T follicular helper cell (primary cell): ENCODE data around the gene MEIKIN.

Source experiments
- DNase-seq: peaks from one replicate; pipeline ENCODE4 v3.0.0-alpha.2; 2020; ENCODE audit warnings: low read depth
- total RNA-seq, 2 experiments: gene quantifications; one replicate each; lab custom pipeline; 2026; lab: John Stamatoyannopoulos, UW

MEIKIN gene, protein sequence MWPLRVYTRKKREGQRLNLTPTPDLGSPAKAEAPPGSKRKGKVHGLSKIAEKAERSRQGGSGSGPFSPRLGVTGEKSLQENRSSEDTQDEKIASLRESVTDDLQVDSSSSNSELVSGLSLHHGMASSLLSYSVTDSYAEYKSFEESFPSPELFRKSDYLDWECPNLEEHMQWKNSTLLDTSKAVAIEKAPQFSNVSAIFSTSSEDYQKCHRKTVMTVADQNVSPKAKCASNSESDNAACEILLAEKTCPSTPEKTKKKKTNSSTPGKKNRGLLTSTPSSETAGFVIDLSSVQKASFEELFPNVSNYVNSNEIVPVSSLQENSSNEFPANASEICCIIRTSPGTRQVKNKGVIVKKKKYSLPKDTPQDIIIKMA
- total RNA-seq = 0 to 0.06 reads per million in 2 experiments

DNA sequence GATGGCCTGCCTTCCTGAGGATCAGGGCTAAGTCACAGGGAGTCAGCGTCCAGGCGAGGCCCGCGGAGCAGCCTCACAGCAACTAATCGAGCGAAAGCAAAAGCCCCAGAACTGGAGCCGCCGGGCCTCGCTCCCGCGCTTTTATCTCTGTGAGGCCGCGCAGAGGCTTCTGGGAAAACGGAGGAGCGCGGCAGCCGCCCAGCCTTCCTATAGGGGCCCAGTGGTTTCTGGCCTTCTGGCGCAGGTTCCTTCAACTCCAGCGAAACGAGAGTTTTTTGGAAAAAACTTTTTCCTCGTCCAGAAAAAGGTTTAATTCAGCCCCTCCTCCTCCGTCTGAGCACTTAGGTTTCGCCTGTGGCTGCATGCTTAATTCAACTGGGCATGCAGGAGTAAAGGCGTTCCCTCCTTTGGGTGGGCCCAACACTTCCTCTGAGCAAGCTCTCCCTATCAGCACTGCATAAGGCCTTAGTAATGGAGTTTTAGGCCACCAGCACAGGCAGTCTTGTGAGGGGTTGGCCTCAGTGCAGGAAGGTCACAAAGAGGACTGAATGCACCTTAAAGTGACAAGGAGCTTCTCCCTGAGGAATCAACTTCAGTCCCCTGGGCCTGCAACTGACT, at the start of gene MEIKIN:
Gene MEIKIN (minus strand): TSS at position 113 of the 618 bp plus-strand sequence. CDS start 158 bp downstream, outside the sequence.
- DNase-seq = no peak

DNA sequence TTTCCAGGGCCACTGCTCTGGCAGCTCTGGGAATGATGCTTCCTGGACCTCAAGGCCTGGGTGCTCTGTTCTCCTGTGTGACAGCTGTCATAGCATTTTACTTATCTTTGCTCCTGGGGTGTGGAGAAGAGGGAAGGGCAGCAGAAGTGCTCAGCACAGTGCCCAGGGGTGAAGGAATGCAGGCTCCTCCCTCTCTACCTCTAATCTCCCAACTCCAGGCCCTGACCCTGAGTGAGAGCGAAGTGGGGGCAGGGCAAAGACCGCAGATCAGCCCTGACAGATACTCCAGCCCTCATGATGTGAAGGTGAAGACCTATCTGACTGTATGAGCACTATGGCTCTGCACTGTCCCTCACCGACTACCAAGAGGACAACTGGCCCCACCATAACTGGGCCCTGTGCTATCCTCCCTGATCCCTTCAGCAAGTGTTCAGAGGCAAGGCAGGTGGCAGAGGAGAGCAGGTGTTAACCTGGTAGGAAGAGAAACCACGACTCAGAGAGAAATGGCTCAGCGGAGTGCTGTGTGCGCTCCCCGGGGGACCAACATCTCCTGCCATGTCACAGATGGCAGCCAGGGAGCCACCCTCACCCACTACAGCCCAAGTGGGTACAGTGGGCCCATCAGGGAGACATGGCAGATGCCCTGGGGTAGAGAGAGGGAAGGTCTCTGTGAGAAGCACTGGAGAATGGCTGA, 49.2 kb upstream of the MEIKIN start:
- no peak for DNase-seq

DNA sequence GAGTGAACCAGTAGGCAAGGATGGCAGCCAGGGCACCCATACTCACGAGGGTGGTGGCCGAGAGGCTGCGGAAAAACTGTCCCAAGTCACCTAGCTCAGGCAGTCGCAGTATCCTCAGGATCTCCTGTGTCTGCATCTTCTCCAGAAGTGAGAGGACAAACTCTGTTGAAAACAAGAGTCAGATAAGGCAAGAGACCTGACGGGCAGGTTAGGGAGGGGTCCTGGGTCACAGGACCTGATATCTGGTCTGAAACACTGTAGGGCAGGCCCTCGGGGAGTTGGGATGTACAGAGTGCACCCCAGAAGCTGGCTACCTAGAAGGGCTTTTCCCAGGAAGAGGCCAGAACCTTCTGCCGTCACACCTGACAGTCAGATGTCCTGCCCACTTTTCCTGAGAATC, 48.6 kb upstream of the MEIKIN start:
- no peak for DNase-seq

DNA sequence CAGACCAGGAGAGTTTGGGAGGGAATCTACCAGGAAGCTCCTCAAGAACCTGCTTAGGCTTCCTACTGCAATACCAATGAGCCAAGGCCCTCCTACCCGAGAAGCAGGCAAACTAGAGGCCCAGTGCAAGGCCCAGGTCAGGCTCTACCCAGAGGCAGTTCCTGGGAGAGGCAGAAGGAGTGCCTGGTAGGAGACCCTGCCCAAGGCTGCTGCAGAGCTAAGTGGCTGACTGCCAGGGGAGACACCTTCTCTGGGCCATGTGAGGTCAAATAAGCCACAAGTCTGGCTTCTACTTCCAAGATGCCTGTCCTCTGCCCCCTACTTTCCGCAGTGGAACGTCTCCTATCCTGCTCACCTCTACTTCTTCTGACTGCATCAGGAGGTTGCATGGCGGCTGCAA, 48.2 kb upstream of the MEIKIN start:
- no peak for DNase-seq

DNA sequence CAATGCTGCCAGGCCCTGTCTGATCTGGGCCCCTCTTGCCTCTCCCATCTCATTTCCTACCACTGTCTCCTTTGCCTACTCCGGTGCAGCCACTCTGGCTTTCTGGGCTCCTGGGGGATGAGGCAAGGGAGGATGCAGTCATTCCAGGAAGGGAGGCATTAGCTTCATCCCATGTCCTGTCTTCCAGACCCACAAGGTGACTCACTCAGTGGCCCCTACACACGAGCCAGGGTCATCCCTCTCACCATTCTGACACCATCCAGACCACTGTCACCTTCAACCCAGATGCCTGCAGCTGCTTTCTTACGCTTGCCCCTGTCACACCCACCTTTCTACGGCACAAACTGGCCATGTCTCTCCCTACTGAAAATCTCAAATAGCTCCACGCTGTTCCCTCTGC, 46.9 kb upstream of the MEIKIN start:
- no peak for DNase-seq

DNA sequence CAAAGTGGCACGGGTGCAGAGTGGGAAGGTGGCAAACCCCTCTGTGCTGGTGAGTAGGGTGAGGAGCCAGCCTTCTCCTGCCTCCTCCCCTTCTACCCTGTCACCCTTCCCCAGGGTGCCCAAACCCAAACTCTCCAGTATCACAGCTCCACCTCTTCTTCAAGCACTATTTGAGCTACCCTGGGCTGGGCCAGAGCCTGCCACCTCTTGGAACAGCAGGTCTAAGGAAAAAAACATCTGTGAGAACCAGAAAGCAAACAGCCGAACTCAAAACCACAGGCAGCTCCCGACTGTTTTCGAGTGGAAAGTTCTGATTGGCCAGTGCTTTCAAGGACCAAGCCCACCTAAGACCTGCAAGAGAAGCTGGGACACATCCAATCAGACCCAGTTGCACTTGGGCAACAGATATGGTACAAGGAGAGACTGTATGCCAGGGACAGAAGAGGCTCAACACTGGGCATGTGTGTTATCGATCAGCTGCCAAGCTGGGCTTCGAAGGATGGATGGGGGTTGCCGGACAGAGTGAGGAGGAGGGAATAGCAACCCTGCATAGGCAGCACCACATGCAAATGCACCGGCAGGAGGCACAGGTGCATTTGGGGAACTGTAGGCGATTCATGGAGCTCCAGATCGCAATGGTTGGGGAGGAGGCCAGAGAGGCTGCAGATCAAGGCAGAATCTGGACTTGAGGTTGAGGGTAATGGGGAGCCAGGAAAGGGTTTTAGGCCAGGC, 46.3 kb upstream of the MEIKIN start:
- no peak for DNase-seq

DNA sequence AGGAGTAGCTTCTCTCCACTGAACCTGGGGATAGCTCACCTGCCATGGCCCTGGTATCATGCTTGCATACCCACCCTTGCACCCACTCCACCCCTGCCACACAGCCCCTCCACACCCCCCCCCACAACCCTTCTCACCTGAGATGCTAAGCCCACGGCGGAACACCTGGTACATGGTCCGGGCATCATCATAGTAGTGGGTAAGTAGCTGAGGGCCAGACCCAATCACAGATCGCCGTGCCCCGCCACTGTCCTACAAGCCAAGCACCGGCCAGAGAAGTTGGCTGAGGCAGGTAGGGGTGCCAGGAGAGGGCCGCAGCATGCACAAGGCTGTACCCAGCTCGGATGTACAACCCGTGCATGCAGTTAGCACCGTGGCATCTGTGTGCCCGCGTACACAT, 45.3 kb upstream of the MEIKIN start:
- DNase-seq = no peak

DNA sequence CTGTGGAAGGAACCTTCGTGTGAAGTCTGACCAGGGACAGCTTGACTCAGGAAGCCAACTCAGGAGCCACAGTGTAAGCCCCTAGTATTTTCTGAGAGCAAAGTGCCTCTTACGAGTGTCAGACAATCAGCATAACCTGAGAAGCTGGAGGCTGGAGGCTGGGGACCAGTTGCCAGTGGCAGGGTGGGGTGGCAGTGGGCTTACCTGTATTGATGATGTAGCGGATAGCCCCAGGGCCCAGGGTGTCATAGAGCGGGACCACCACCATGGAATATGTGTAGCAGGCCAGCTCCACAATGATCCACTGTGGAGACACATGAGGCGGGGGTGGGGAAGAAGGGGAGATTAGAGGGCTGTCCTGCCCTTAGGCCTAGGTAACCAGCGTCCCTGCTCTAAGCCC, 43.1 kb upstream of the MEIKIN start:
- DNase-seq = no peak

DNA sequence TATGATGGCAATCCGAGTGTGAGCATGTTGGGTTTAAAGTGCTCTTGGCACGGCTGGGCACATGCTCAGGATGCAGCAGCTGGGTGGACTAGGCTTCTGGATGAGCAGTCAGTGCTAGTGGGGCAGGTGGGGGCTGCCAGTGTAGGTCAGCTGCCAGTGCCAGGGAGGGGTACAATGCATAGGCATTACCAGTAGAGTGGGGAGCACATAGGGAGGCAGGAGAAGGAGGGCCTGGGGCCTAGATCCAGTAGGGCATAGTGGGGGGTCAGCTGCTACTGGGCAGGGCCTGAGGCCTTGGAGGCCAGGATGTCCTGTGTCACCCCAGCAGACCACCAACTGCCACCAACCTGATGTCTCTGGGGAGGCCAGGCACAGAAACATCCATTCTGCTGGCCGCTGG, 41.8 kb upstream of the MEIKIN start:
- DNase-seq = no peak

DNA sequence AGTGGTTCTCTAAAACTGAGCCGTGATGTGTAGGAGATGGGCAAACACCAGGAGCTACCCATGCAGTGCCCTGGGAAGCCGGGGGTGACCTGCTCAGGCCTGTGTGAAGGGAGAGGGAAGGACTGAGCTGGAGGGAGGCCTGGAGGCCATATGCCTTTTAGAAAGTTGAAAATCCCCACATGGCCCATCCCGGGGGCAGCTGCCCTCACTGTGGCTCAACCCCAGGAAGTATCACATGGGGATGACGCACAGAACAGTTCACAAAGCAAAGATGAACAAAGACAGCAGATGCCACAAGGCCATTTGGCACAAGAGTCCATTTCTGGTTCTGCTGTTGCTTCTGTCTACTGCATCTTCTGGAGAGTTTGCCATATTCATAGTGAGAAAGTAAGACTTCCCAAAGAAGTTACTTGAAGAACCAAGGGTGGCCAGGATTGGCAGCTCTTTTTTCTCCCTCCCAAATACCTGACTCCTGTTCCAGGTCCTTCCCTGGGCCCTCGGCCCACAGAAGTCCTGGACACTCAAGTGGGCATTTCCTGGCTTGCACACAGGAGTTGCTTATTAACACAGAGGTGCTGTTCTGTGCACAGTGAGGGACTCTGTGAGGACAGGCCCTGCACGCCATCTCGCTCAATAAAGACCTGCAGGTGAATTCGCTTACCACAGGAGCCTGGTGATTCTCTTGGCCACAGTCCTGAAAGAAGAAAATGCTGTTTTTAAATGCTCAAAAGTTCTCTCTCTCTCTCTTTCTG, 40.9 kb upstream of the MEIKIN start:
- DNase-seq = no peak

DNA sequence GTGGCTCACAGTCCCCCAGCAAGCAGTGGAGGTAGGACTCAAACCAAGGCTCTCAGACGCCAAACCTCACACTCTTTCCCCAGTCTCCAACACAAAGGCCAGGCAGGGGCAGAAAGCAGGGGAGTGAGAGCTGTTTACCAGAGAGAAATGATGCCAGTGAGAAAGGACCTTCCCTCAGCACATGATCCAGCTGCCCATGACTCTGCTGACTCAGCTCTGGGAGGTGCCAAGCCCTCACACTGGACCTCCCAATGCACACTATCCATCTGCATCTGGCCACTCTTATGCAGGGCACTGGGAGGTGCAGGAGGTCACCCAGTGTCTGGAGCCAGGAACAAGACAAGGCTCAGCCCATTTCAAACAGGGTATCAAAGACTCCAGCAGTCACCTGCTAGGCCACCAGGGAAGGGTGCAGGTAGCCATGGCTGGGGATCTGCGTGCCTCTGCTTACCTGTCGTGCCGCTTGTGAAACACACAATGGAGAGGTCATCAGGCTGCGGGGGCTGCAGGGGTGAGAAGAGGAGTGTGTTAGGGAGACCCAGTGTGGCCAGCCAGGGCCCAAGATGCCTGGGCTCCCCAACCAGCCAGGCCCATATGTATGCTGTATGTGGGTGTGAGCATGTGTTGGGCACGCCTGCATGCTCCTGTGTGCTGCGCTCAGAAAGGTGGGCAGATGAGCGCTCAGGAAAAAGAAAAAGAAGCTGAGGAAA, 39.6 kb upstream of the MEIKIN start:
- DNase-seq = no peak

DNA sequence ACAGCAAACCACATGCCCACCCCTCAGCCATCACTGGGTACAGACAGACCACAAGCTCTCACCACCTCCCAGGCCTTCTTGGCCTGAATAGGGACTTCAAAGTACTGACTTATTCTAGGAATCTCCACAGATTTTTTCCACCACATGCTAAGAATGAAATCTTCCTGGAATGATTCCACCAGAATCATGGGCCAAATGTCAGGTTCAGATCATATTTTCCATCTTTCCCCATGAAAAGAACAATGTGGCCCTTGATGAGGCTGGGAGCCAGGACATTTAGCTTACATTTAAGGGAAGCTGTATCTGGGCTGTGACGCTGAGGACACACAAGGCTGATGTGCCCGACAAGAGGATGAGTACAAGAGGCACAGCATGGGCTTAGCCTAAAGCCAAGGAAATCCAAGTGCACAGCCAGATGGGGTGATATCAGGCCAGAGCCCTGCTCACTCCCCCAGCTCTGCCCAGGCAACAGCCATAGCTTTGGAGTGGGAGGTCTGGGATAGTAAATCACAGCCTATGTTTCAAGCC, 37.8 kb upstream of the MEIKIN start:
- DNase-seq = no peak

DNA sequence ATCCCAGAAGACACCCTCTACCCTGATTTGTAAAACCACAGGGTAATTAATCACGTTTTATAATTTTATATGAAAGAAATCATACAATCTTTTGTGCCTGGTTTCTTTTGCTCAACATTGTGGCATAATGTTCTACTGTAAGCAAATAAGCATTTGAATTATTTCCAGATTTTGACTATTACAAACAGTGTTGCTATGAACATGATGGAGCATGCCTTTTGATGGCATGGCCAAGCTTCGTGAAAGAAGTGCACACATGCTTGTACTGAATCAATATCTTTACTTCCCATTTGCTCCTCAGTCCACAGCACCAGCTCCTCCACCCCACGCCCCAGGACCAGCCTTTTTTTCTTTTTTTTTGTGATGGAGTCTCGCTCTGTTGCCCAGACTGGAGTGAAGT, 36.1 kb upstream of the MEIKIN start:
- no peak for DNase-seq

DNA sequence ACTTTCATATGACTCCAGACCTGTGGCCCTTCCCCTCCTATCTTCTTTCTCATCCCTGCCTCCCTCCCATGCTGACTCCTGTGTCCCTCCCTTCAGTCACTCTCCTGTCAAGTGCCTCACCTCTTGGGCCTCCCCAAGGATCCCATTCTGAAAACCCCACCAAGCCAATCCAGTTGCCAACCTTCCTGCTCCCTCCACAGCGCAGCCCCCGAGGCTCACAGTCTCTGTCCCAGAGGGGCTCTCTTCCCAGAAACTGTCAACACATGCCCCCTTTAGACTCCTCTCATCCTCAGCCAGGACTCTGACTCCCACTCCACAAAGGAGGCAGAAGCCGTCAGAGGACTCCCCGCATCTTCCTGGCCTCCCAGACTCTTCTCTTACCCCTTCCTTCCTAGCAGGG, 35.2 kb upstream of the MEIKIN start:
- no peak for DNase-seq

DNA sequence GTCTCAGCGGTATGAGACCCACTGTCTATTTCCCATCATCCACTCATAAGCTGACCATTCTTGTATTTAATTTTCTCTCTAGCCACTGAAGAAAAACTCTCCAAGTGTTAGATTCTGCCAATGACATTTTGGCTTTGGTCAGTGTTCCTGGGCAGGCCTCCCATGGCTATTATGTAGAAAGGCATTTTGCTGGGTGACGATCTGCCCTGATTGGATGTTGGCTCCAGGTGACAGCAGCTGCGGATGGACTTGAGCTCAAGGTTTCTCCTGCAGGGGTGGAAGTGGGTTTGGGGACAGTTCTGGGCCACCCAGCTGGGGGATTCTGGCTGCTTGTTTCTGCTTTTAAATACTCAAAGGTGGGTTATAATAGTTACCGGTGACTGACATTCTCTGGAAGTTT, 34.4 kb upstream of the MEIKIN start:
- no peak for DNase-seq

DNA sequence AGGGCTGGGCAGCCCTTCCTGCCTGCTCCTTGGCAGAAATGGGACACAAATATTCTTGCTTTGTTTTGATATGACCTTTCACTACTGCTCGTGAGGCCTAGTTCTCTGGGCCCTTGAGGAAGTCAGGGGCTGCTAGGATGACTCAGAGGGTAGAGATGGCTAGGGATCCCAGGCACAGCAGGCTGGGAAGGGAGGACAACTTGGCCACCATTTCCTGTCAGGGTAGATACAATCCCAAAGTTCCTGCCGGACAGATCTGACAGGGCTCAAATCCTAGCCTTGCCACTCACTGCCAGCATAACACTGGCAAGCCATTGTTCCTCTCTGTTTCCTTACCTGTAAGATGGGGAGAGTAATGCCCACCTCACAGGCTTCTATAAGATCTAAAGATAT, 31.7 kb upstream of the MEIKIN start:
- DNase-seq = no peak

DNA sequence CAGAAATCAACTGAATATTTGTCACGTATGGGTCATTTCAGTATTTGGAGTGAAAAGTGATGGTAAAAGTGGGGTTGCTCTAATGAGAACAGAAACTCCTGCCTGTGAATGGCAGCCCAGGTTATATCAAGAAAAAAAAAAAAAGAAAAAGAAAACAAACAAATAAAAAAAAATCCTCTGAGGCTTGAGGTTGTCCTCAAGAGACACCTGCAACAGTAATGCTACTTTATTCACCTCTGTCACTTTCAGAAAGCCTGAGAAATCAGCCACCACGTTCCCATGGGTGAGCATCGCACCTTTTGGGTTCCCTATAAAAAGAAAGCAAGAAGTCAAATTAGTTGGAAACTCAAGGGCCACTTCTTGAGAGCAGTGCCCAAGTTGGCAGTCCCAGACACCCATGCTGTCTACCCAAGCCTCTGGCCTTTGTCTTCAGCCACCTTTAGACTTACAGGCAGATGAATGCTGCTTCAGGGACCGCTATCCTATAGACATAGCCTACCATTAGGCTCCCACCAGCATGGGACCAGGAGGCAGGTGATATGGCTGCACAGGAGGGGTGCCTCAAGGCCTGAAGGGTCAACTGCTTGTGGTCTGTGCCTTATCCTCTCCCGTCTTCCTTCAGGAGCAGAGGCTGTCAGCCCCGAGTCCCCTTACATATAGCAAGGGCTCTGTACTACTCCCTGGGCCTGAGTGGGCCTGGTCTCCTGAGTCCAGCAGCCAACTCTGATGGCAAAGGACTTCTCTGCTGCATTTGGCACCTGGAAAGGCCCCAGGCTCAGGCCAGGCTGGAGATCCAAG, 31.1 kb upstream of the MEIKIN start:
- no peak for DNase-seq

DNA sequence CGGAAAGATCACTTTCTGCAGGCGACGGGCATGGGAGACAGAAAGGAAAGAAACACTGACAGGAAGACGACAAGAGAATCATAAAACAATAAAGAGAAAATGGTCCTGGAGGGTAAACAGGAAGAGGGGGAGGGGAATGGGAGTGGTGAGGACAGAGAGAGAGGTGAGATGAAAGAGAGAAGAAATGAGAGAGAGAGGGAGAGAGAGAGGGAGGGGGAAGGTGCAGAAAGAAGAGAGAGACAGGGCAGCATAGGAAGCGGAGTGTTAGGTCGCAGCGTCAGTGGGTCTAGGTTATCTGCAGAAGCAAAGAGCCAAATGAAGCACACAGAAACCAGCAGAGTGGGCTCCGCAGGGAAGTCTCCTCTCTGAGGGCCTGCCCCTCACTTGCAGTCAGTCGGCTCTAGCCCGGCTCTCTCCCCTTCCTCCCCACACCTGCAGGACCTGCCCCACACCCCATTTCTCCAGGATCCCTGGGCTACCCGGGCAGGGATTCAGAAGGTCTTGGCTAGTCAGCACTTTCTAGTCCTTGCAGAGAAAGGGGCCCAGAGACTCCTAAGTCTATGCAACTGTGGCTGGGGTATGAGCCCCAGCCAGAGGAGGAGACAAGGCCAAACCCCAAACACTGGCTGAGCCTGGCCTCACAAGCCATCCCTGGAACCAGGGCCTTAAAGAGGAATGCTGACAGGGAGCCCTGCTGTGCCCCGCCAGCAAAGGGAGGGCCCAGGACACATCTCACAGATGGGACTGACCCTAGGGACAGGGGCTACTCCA, 29.7 kb upstream of the MEIKIN start:
- no peak for DNase-seq

DNA sequence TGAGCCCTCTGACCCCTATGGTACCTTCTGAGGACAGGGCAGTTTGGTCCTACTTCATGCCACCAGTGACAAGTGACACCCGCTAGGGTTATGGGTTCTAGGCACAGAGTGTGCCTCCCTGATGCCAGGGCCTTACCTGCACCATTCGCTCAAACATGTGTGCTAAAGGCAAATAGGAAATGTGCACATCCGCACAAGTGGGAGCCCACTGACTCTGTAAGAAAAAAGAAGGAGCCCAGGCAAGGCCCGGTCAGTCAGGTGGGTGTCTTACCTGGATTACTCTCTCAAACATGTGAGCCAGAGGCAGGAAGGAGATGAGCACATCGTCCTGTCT, 29.1 kb upstream of the MEIKIN start:
- no peak for DNase-seq
